ENCODE measurements around the gene INPP4A.

DNA sequence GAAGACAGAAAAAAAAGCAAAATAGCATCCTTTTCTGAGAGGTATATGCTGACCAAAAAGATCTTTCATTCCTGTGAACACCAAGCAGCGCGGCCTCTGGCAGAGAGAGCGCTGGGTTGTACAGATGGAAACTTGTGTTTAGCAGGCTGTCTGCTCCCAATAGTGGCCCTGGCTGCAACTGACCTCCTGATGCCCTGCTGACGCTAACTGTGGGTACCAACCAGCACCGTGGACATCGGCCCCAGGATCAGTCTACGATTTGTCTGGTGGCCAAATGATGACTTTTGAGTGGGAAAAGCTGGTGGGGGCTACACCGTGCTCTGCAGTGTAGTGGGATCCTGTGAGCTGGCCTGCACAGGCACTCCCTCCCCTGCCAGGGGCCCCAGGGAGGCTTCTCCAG is 147.9 kb downstream of the INPP4A start:
- TF ChIP-seq EP300 (IDR thresholded peaks at IDR 0.05), result no peak
- TF ChIP-seq, protein P1, sequence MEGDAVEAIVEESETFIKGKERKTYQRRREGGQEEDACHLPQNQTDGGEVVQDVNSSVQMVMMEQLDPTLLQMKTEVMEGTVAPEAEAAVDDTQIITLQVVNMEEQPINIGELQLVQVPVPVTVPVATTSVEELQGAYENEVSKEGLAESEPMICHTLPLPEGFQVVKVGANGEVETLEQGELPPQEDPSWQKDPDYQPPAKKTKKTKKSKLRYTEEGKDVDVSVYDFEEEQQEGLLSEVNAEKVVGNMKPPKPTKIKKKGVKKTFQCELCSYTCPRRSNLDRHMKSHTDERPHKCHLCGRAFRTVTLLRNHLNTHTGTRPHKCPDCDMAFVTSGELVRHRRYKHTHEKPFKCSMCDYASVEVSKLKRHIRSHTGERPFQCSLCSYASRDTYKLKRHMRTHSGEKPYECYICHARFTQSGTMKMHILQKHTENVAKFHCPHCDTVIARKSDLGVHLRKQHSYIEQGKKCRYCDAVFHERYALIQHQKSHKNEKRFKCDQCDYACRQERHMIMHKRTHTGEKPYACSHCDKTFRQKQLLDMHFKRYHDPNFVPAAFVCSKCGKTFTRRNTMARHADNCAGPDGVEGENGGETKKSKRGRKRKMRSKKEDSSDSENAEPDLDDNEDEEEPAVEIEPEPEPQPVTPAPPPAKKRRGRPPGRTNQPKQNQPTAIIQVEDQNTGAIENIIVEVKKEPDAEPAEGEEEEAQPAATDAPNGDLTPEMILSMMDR (IDR thresholded peaks at IDR 0.05), result no peak
